Keratinocyte (primary cell): ENCODE measurements around the gene RPS18. TPM values are rescaled to one million over a fixed set of nuclear protein-coding genes. Genes with fewer than 3 reads are reported as not detected.

ENCODE experiments used
- DNase-seq: peaks from one replicate; pipeline ENCODE4 v3.0.0-alpha.2; 2011; ENCODE audit warnings: low read depth, missing footprints, low spot score
- FAIRE-seq: peaks from 2 replicates; lab custom pipeline; 2011; peaks lifted over from hg19 to GRCh38; lab: Jason Lieb, UNC
- H2AFZ ChIP-seq: 2 replicates; pipeline ENCODE4 v1.6.0; 2012; ENCODE audit warnings: low read length, control low read depth, inconsistent platforms; ENCODE audit not compliant: control insufficient read depth
- H3K27ac ChIP-seq: 2 replicates; pipeline ENCODE4 v1.5.1; 2011; ENCODE audit warnings: low read length; ENCODE audit not compliant: control insufficient read depth, insufficient read depth
- H3K27me3 ChIP-seq: 3 replicates; pipeline ENCODE4 v1.6.0; 2011; ENCODE audit warnings: low read length; ENCODE audit not compliant: control insufficient read depth, insufficient read depth; ENCODE audit errors: extremely low read depth
- H3K36me3 ChIP-seq, 2 experiments: 2 replicates in 1 of 2; 3 replicates in 1 of 2; pipeline ENCODE4 v1.5.1; 2011; ENCODE audit warnings: low read length in 2 of 2, mild to moderate bottlenecking in 1 of 2; ENCODE audit not compliant: control insufficient read depth in 2 of 2, insufficient read depth in 2 of 2; ENCODE audit errors: extremely low read depth in 1 of 2
- H3K4me1 ChIP-seq: 3 replicates; pipeline ENCODE4 v1.5.1; 2011; ENCODE audit warnings: low read length; ENCODE audit not compliant: control insufficient read depth, insufficient read depth; ENCODE audit errors: extremely low read depth
- H3K4me2 ChIP-seq: 3 replicates; pipeline ENCODE4 v1.6.0; 2011; ENCODE audit warnings: low read depth, low read length; ENCODE audit not compliant: control insufficient read depth, insufficient read depth; ENCODE audit errors: extremely low read depth
- H3K4me3 ChIP-seq, 3 experiments: fragments of 200-600 bp in 1 of 3; sonication (generic) in 1 of 3; 2 replicates in 2 of 3; 3 replicates in 1 of 3; pipeline ENCODE4 v1.5.1; 2011 to 2016; ENCODE audit warnings: low read length in 3 of 3, mild to moderate bottlenecking in 3 of 3, control low read depth in 2 of 3, inconsistent platforms in 1 of 3, low read depth in 1 of 3, mixed read lengths in 1 of 3, mixed run types in 1 of 3, moderate library complexity in 1 of 3; ENCODE audit not compliant: control insufficient read depth in 2 of 3, insufficient read depth in 2 of 3; ENCODE audit errors: extremely low read depth in 1 of 3
- H3K79me2 ChIP-seq: 2 replicates; pipeline ENCODE4 v1.6.0; 2012; ENCODE audit warnings: low read length; ENCODE audit not compliant: control insufficient read depth, insufficient read depth
- H3K9ac ChIP-seq: 3 replicates; pipeline ENCODE4 v1.6.0; 2011; ENCODE audit warnings: low read length; ENCODE audit not compliant: control insufficient read depth, insufficient read depth; ENCODE audit errors: extremely low read depth
- H3K9me1 ChIP-seq: 3 replicates; pipeline ENCODE4 v1.6.0; 2011; ENCODE audit warnings: low read length; ENCODE audit not compliant: control insufficient read depth, insufficient read depth; ENCODE audit errors: extremely low read depth
- H3K9me3 ChIP-seq: 2 replicates; pipeline ENCODE4 v1.5.1; 2012; ENCODE audit warnings: low read depth, low read length; ENCODE audit not compliant: control insufficient read depth
- H4K20me1 ChIP-seq: 3 replicates; pipeline ENCODE4 v1.6.0; 2011; ENCODE audit warnings: low read length; ENCODE audit not compliant: control insufficient read depth, insufficient read depth; ENCODE audit errors: extremely low read depth
- CTCF ChIP-seq, 3 experiments: IDR thresholded peaks in 1 of 3; conservative IDR thresholded peaks in 1 of 3; optimal IDR thresholded peaks in 1 of 3; 2 replicates in 2 of 3; 3 replicates in 1 of 3; pipeline versions ENCODE3 to v1.5.1; 2011; ENCODE audit warnings: low read length in 3 of 3, mild to moderate bottlenecking in 3 of 3, moderate library complexity in 2 of 3, control low read depth in 1 of 3, inconsistent platforms in 1 of 3; ENCODE audit not compliant: insufficient read depth in 2 of 3; ENCODE audit errors: extremely low read depth in 1 of 3
- EZH2 ChIP-seq: IDR thresholded peaks from one replicate; pipeline ENCODE4 v1.6.1; 2012; ENCODE audit warnings: inconsistent platforms, mild to moderate bottlenecking, low read length, moderate library complexity
- dilution Hi-C: fragments of 300-500 bp; cut with MboI; formaldehyde crosslinking; loops from one replicate; pipeline ENCODE4 v1.7.0; 2020; ENCODE audit warnings: low sequenced_read_pairs; ENCODE audit not compliant: extremely low pct_ligation_motif_present
- polyA plus RNA-seq, 5 experiments: library from polyadenylated mRNA; depleted of rRNA in 3 of 5; stranded (reverse) in 3 of 5; stranded (forward) in 1 of 5; unstranded in 1 of 5; fragments of >200 nt; gene quantifications; 1 replicate in 1 of 5; 2 replicates in 3 of 5; 3 replicates in 1 of 5; pipeline versions ENCODE4 v1.2.1 to v1.2.3, GENCODE V29; 2011 to 2012; ENCODE audit warnings: missing spikeins in 2 of 5, low read depth in 1 of 5, low replicate concordance in 1 of 5

Gene RPS18
- polyA plus RNA-seq, 1 donor (not counting 4 experiments of a cell fraction or from before 2014, with no cell fraction given), result 6,374 TPM

DNA sequence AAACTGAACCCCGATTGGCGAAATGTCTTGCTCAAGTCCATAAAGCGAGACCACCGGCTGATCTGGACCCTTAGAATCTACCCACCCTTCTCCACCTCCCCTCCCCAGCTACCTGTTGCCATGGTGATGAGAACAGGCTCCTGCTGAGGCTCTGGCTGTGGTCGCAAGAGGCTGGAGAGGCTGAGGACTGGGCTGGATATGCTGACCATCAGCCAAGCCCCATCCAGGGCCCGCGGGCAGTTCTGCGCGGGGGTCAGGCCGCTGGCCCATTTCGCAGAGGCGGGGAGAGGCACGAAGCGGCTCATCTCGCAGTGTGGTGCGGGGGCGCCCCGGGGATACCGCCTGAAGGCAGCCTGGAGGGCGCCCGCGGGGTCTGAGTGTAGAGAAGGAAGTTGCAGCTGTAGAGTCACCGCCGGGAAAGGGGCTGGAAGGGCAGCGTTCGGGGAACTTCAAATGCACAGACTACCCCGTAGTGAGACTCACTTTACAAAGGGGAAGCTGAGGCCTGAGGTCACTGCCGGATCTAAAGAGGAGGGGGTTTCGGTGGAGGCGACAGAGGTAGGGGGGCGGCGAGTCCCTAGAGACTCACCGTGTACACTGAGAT is 41.3 kb downstream of the RPS18 start:
- Histone ChIP-seq H3K27me3 (no peaks in the 10 kb centered on the region), H3K27ac (peak overlapping the region; percentile 96), H2AFZ (peak overlapping the region; percentile 76), H3K9ac (peak overlapping the region; percentile 99), H4K20me1 (no peaks in the 10 kb centered on the region), H3K4me3 (peak overlapping the region; percentile 69 to 95 (median 95)), H3K4me2 (peak overlapping the region; percentile 76), H3K9me1 (no peaks in the 10 kb centered on the region), H3K9me3 (no peaks in the 10 kb centered on the region), H3K79me2 (peaks cover 48% of the 10 kb centered on the region), H3K36me3 (peaks cover 5 to 8% of the 10 kb centered on the region in 2 experiments), H3K4me1 (peaks cover 16% of the 10 kb centered on the region)
- DNase-seq (no peak), FAIRE-seq (no peak)
- dilution Hi-C loops, result no loop called here
- TF ChIP-seq CTCF (optimal IDR thresholded peaks at IDR 0.05 in 1 of 3, IDR thresholded peaks at IDR 0.05 in 1 of 3, conservative IDR thresholded peaks at IDR 0.05 in 1 of 3; ENCODE audit: extremely low read depth in 1 of 3, insufficient read depth in 2 of 3, low read length in 3 of 3) (no peak), EZH2 (no peak)

GRCh38 chr6:33313709-33314514 is 42.0 kb downstream of the RPS18 start, which contains the start of gene TAPBP:
TSS of gene TAPBP (minus strand) at chr6:33314078. CDS start at chr6:33314041, 37 bp downstream.
- Histone ChIP-seq H3K9me3 (no peaks in the 10 kb centered on the region), H3K4me2 (peak within 1 kb of the TSS; percentile 76), H3K27ac (peak within 1 kb of the TSS; percentile 96), H3K4me3 (peak within 1 kb of the TSS; percentile 69 to 95 (median 95)), H3K9ac (peak within 1 kb of the TSS; percentile 99), H2AFZ (peak within 1 kb of the TSS; percentile 76), H3K4me1 (peaks cover 23% of the 10 kb centered on the region), H3K27me3 (no peaks in the 10 kb centered on the region), H3K9me1 (no peaks in the 10 kb centered on the region), H4K20me1 (no peaks in the 10 kb centered on the region), H3K79me2 (peaks cover 46% of the 10 kb centered on the region), H3K36me3 (peaks cover 10 to 11% of the 10 kb centered on the region in 2 experiments)
- TF ChIP-seq EZH2, result no peak
- DNase-seq (no peak), FAIRE-seq (no peak)
- dilution Hi-C loops, result no loop called here
